NCI-H2227 (cell line): ENCODE results near the gene PTGES2.
"Not testable (repeated sequence)": the region's sequence is repeated elsewhere in the genome, so short reads cannot be mapped to it uniquely, and the experiment has no call there.

Source experiments
- DNase-seq: peaks from one replicate; lab custom pipeline; 2025; ENCODE audit not compliant: unreplicated experiment; lab: John Stamatoyannopoulos, UW

PTGES2 gene

GRCh38 chr9:128118971-128119665 lies 8.4 kb downstream of the PTGES2 start:
- no peak for DNase-seq

GRCh38 chr9:128118472-128118857 lies 9.1 kb downstream of the PTGES2 start:
- no peak for DNase-seq

GRCh38 chr9:128117613-128118471 lies 9.7 kb downstream of the PTGES2 start:
- DNase-seq, result peak; percentile 91

- DNase-seq, result no peak
These were observed 11.1 kb downstream of the PTGES2 start for GRCh38 chr9:128116104-128117083.

GRCh38 chr9:128115187-128116103 lies 12.1 kb downstream of the PTGES2 start:
- DNase-seq, result no peak

GRCh38 chr9:128114326-128115186 lies 13.0 kb downstream of the PTGES2 start:
- DNase-seq, result no peak

GRCh38 chr9:128113526-128114325 lies 13.8 kb downstream of the PTGES2 start:
- no peak for DNase-seq

- DNase-seq, result not testable (repeated sequence)
These were observed 15.8 kb downstream of the PTGES2 start for GRCh38 chr9:128111726-128112125.

GRCh38 chr9:128109050-128109709 lies 18.3 kb downstream of the PTGES2 start:
- DNase-seq, result no peak

- no peak for DNase-seq
These were observed 19.1 kb downstream of the PTGES2 start for GRCh38 chr9:128108269-128109049.

- DNase-seq, result no peak
These were observed 19.9 kb downstream of the PTGES2 start for GRCh38 chr9:128107468-128108268.

GRCh38 chr9:128106940-128107467 lies 20.5 kb downstream of the PTGES2 start:
- no peak for DNase-seq

GRCh38 chr9:128106181-128106939 lies 21.2 kb downstream of the PTGES2 start:
- DNase-seq, result no peak

- DNase-seq, result no peak
These were observed 21.9 kb downstream of the PTGES2 start for GRCh38 chr9:128105538-128106175.

GRCh38 chr9:128104171-128104618 lies 23.3 kb downstream of the PTGES2 start:
- DNase-seq, result no peak
